Mucosa of descending colon (tissue), 3 donors: Measurements from ENCODE around the gene G0S2. TPM values are rescaled to one million over a fixed set of nuclear protein-coding genes. Genes with fewer than 3 reads are reported as not detected.

ENCODE experiments used
- ATAC-seq: fragments of 200-7000 bp; cut with Tn5 transposase; one replicate; pipeline ENCODE4 v1.9.1; 2020; ENCODE audit warnings: mild to moderate bottlenecking, moderate library complexity
- DNase-seq, 3 donors: peaks; one replicate each; pipeline ENCODE4 v3.0.0-alpha.2; 2020
- H3K36me3 ChIP-seq: fragments of 200-600 bp; one replicate; pipeline ENCODE4 v1.8.0; 2021; ENCODE audit warnings: low read depth, mild to moderate bottlenecking
- H3K4me1 ChIP-seq: fragments of 200-600 bp; one replicate; pipeline ENCODE4 v1.8.0; 2021; ENCODE audit warnings: low read depth, mild to moderate bottlenecking
- H3K4me3 ChIP-seq: fragments of 200-600 bp; one replicate; pipeline ENCODE4 v1.8.0; 2021; ENCODE audit warnings: mild to moderate bottlenecking
- H3K9me3 ChIP-seq: fragments of 200-600 bp; one replicate; pipeline ENCODE4 v1.8.0; 2021; ENCODE audit warnings: mild to moderate bottlenecking
- intact Hi-C, 2 donors: fragments of 100-400 bp; cut with DNase I in 1 of 2; cut with micrococcal nuclease in 1 of 2; formaldehyde crosslinking; loops; one replicate each; pipeline versions ENCODE4 v1.11.0 to v1.11.1; 2022; cut with DNase I, micrococcal nuclease
- total RNA-seq, 3 donors: library from RNA; stranded (reverse); fragmentation: NEBNext Ultra II Directional in 2 of 3; extraction: Animal tissue kit (Norgen Biotek cat#: 25700) in 2 of 3; gene quantifications; one replicate each; pipeline versions ENCODE4 v1.2.1 to v1.2.4, GENCODE V29; 2021 to 2023
- TF ChIP-seq, protein P1 (sequence below): fragments of 200-600 bp; IDR thresholded peaks from one replicate; pipeline ENCODE4 v1.8.0; 2022; ENCODE audit warnings: antibody characterized with exemption, mild to moderate bottlenecking
- donor health status: DM: no; HTN: no; CAD: no; lungs with moderate emphysema.
- donor health status: DM: no; HTN: no; CAD: no.
- donor health status: DM: no; HTN: yes; CAD: no.

The G0S2 gene
- total RNA-seq, 3 donors from 2014 or later: 5.8 to 13.5 (median 9.0) TPM

- TF ChIP-seq, protein P1, sequence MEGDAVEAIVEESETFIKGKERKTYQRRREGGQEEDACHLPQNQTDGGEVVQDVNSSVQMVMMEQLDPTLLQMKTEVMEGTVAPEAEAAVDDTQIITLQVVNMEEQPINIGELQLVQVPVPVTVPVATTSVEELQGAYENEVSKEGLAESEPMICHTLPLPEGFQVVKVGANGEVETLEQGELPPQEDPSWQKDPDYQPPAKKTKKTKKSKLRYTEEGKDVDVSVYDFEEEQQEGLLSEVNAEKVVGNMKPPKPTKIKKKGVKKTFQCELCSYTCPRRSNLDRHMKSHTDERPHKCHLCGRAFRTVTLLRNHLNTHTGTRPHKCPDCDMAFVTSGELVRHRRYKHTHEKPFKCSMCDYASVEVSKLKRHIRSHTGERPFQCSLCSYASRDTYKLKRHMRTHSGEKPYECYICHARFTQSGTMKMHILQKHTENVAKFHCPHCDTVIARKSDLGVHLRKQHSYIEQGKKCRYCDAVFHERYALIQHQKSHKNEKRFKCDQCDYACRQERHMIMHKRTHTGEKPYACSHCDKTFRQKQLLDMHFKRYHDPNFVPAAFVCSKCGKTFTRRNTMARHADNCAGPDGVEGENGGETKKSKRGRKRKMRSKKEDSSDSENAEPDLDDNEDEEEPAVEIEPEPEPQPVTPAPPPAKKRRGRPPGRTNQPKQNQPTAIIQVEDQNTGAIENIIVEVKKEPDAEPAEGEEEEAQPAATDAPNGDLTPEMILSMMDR: no peak
- H3K4me3 ChIP-seq: no peak overlapping the region
- DNase-seq (no peak), ATAC-seq (no peak)
- H3K9me3 ChIP-seq: no peaks in the 10 kb centered on the region
- peaks cover 6% of the 10 kb centered on the region for H3K4me1 ChIP-seq
- no peaks in the 10 kb centered on the region for H3K36me3 ChIP-seq
- intact Hi-C loops: no loop called here
Observed at GRCh38 chr1:209667103-209667502, 8.1 kb upstream of the G0S2 start.

GRCh38 chr1:209667708-209668107 lies 7.5 kb upstream of the G0S2 start:
- peaks cover under 1% of the 10 kb centered on the region for H3K4me1 ChIP-seq
- ATAC-seq (peak; percentile 7), DNase-seq (no peak)
- no peaks in the 10 kb centered on the region for H3K36me3 ChIP-seq
- H3K9me3 ChIP-seq: no peaks in the 10 kb centered on the region
- intact Hi-C loops: no loop called here
- TF ChIP-seq, protein P1: no peak
- no peak overlapping the region for H3K4me3 ChIP-seq

GRCh38 chr1:209670441-209671082 lies 4.7 kb upstream of the G0S2 start:
- DNase-seq: no peak
- Histone ChIP-seq H3K4me1 (peaks cover 9% of the 10 kb centered on the region), H3K36me3 (no peaks in the 10 kb centered on the region), H3K4me3 (no peak overlapping the region), H3K9me3 (no peaks in the 10 kb centered on the region)
- peak; percentile 8 for ATAC-seq
- intact Hi-C loops: no loop called here
- TF ChIP-seq, protein P1: no peak

DNA sequence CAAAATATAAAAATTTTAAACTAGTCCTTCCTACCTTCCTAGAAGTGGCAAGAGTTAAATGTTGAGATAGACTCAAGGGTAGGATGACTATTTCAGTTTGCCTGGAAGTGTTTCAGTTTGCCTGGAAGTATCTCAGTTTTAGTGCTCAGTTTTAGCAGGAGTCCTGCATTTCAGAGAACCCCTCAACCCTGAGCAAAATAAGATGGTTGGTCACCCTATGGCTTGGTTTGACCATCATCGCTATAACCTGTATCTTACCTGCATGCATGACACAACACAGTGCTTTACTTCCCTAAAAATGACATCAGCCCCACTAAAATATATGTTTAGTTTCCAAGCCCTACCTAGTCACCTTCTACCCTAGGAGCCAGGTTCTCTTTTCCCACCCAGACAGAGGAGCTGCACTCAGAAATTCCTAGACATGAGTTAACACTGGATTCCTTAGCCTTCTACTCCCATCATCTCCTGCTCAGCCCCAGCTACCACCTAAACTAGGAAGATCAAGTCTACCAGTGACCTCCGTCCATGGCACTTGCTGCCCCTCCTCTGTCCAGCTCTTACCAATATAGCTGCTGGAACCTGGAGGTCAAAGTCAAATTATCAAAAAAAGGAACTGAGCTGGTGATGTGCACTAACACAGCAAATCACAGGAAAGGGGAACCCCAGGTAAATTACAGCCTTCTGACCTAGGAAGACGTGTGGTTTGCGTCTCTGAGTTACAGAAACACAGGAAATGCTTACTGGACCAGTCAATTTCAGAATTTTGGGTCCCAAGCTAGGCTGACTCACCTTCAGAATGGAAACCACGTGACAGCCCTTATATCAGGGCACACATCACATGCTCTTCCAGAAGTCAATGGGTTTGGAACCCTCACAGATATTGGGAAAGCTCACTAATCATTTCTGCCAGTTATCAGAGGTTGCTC lies 2.2 kb upstream of the G0S2 start:
- intact Hi-C loops: no loop called here
- DNase-seq (no peak), ATAC-seq (peak; percentile 17)
- Histone ChIP-seq H3K36me3 (no peaks in the 10 kb centered on the region), H3K4me3 (no peak overlapping the region), H3K9me3 (no peaks in the 10 kb centered on the region), H3K4me1 (peaks cover 18% of the 10 kb centered on the region)
- TF ChIP-seq, protein P1: no peak

GRCh38 chr1:209673631-209674417 lies 1.4 kb upstream of the G0S2 start:
- no peak for ATAC-seq
- Histone ChIP-seq H3K36me3 (no peaks in the 10 kb centered on the region), H3K4me1 (peaks cover 18% of the 10 kb centered on the region), H3K4me3 (no peak overlapping the region), H3K9me3 (no peaks in the 10 kb centered on the region)
- DNase-seq: no peak
- intact Hi-C loops: no loop called here
- TF ChIP-seq, protein P1: no peak
